ENCODE data around the gene PNPLA5. TPM values are rescaled to one million over a fixed set of nuclear protein-coding genes. Genes with fewer than 3 reads are reported as not detected.

Gene PNPLA5
- total and polyA plus RNA-seq, 2 of the 8 experiments (the other 6 are each of a cell fraction or from before 2014, with no cell fraction given), result 3.9 to 6.8 TPM

DNA sequence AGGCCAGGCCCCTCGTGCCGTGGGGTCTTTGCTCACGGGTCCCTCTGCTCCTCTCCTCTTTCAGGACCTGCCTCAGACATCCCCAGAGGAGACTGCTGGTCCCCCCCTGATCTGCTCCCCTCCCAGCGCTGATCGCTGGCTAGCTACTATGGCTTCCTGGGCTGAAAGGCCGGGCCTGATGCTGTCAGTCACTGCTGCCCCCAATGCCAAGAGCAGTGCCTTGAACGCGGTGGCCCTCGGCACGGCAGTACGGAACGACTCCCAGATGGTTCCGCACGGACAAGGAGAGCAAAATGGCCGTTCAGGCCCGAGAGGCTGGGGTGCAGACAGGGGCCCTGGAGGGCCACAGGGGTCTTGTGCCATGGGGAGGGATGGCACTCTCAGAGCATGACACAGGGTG lies 51.0 kb downstream of the PNPLA5 start:
- Histone ChIP-seq H3K27me3 (replicated peaks in 1 of 4; ENCODE audit: control insufficient read depth in 3 of 4, extremely low read depth in 1 of 4, insufficient read depth in 3 of 4, low read length in 3 of 4) (no peaks in the 10 kb centered on the region), H2AFZ (ENCODE audit: low read length) (no peak overlapping the region), H2BK20ac (ENCODE audit: low read length) (no peak overlapping the region), H3K4ac (replicated peaks; ENCODE audit: insufficient read length, low read depth, low read length) (no peak overlapping the region), H3K23me2 (ENCODE audit: low read depth, low read length) (no peaks in the 10 kb centered on the region), H3K56ac (replicated peaks; ENCODE audit: insufficient read length, low read depth, low read length) (no peak overlapping the region), H3K23ac (ENCODE audit: insufficient read length) (no peak overlapping the region), H4K5ac (ENCODE audit: insufficient read length, low read depth, low read length) (no peak overlapping the region), H2BK120ac (replicated peaks; ENCODE audit: low read depth, low read length) (no peak overlapping the region), H2AK5ac (ENCODE audit: low read depth, low read length) (no peak overlapping the region), H3K4me1 (replicated peaks in 1 of 4; ENCODE audit: control insufficient read depth in 3 of 4, insufficient read depth in 4 of 4, low read length in 3 of 4) (peaks cover 0 to 6% (median 1%) of the 10 kb centered on the region in 4 experiments; a peak in 3 of 7 replicates), H4K8ac (ENCODE audit: extremely low read depth, insufficient read depth, low read length) (no peak overlapping the region), H4K20me1 (replicated peaks in 1 of 2; ENCODE audit: control insufficient read depth in 1 of 2, insufficient read depth in 2 of 2, low read length in 2 of 2) (peaks cover 14 to 24% of the 10 kb centered on the region in 2 experiments), H3K9me3 (ENCODE audit: insufficient read depth in 2 of 2, low read depth in 1 of 2, low read length in 1 of 2) (no peaks in the 10 kb centered on the region), H2BK15ac (ENCODE audit: low read length) (no peak overlapping the region), H3K79me2 (ENCODE audit: control insufficient read depth in 1 of 2, insufficient read depth in 2 of 2, low read length in 2 of 2) (peaks cover 0 to 29% of the 10 kb centered on the region in 2 experiments; a peak in 1 of 4 replicates), H3K36me3 (ENCODE audit: control insufficient read depth in 2 of 4, insufficient read depth in 4 of 4, low read length in 3 of 4) (peaks cover 0 to 11% (median 1%) of the 10 kb centered on the region in 4 experiments; a peak in 5 of 8 replicates), H3K27ac (ENCODE audit: low read depth, low read length) (no peak overlapping the region), H3K9ac (replicated peaks in 1 of 4; ENCODE audit: extremely low read depth in 1 of 4, low read depth in 3 of 4, low read length in 3 of 4) (0 out of 7 replicates have a peak overlapping the region, but pooled peaks of 1 of the 4 experiments have one; percentile 10), H3K18ac (ENCODE audit: extremely low read depth, low read length) (no peak overlapping the region), H2BK5ac (ENCODE audit: low read depth, low read length) (no peak overlapping the region; the same call in 1 of the 2 replicates), H3K4me2 (ENCODE audit: insufficient read depth in 1 of 2, low read depth in 2 of 2, low read length in 2 of 2) (no peak overlapping the region), H3K79me1 (ENCODE audit: low read depth, low read length) (peaks cover 23% of the 10 kb centered on the region), H4K91ac (replicated peaks; ENCODE audit: insufficient read length, low read length) (no peak overlapping the region), H2BK12ac (ENCODE audit: low read depth, low read length) (no peak overlapping the region), H3K14ac (ENCODE audit: insufficient read length) (no peak overlapping the region), H3K4me3 (ENCODE audit: extremely low read depth in 1 of 4, insufficient read depth in 2 of 4, low read depth in 3 of 4, low read length in 4 of 4) (no peak overlapping the region)
- ChIA-PET POLR2A (ENCODE audit: partially characterized antibody) (interaction anchor here (1.9 kb wide), 1 partner anchor 20 kb away, joined by 3 read pairs; no protein-coding TSS in a partner anchor), CTCF (ENCODE audit: partially characterized antibody) (interaction anchor here (0.6 to 2.9 kb wide), 7 partner anchors 9 to 737 kb away, joined by 3 to 12 read pairs (median 3); no protein-coding TSS in a partner anchor)
- FAIRE-seq (no peak), DNase-seq (ENCODE audit: low read depth in 1 of 2, low spot score in 2 of 2) (no peak)
- WGBS, 2 experiments (ENCODE audit: extremely low coverage in 1 of 2, insufficient coverage in 1 of 2, insufficient read length in 1 of 2, insufficient replicate concordance in 2 of 2, low coverage in 1 of 2, low lambda C conversion rate in 2 of 2, missing lambda C conversion rate in 1 of 2), result 92% methylated on average over 14 of the region's 16 CpGs; no CpG with 5 or more reads in 1 of the 2 experiments
- TF ChIP-seq, protein P1, sequence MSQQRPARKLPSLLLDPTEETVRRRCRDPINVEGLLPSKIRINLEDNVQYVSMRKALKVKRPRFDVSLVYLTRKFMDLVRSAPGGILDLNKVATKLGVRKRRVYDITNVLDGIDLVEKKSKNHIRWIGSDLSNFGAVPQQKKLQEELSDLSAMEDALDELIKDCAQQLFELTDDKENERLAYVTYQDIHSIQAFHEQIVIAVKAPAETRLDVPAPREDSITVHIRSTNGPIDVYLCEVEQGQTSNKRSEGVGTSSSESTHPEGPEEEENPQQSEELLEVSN (IDR thresholded peaks at IDR 0.05), result no peak
